Skeletal muscle cell (primary cell): ENCODE data around the gene C19orf44.
"Not testable (repeated sequence)": the region's sequence is repeated elsewhere in the genome, so short reads cannot be mapped to it uniquely, and the experiment has no call there.

ENCODE experiments used
- DNase-seq: peaks from one replicate; pipeline ENCODE4 v3.0.0-alpha.2; 2010; ENCODE audit warnings: low read depth
- H3K4me3 ChIP-seq: 2 replicates; pipeline ENCODE4 v1.5.1; 2011; ENCODE audit warnings: low read depth, mild to moderate bottlenecking, control low read depth, low read length, moderate library complexity

Gene C19orf44

GRCh38 chr19:16512611-16513010 lies 16.4 kb downstream of the C19orf44 start:
- not testable (repeated sequence) for H3K4me3 ChIP-seq, DNase-seq

- no peak for DNase-seq
- H3K4me3 ChIP-seq, result no peak overlapping the region
Measured at GRCh38 chr19:16514383-16515019, 18.3 kb downstream of the C19orf44 start.

GRCh38 chr19:16516381-16516780 lies 20.2 kb downstream of the C19orf44 start:
- no peak overlapping the region for H3K4me3 ChIP-seq
- no peak for DNase-seq

- no peak overlapping the region for H3K4me3 ChIP-seq
- no peak for DNase-seq
Measured at GRCh38 chr19:16516923-16517610, 20.9 kb downstream of the C19orf44 start.

GRCh38 chr19:16518061-16518460 lies 21.9 kb downstream of the C19orf44 start:
- H3K4me3 ChIP-seq, result no peak overlapping the region
- DNase-seq, result no peak

GRCh38 chr19:16518483-16519229 lies 22.5 kb downstream of the C19orf44 start:
- no peak for DNase-seq
- H3K4me3 ChIP-seq, result no peak overlapping the region

GRCh38 chr19:16519230-16519687 lies 23.1 kb downstream of the C19orf44 start:
- H3K4me3 ChIP-seq, result no peak overlapping the region
- no peak for DNase-seq

GRCh38 chr19:16520074-16520973 lies 24.1 kb downstream of the C19orf44 start:
- no peak overlapping the region for H3K4me3 ChIP-seq
- no peak for DNase-seq

GRCh38 chr19:16520986-16521624 lies 24.9 kb downstream of the C19orf44 start:
- DNase-seq, result no peak
- no peak overlapping the region for H3K4me3 ChIP-seq

GRCh38 chr19:16521715-16522289 lies 25.6 kb downstream of the C19orf44 start:
- DNase-seq, result no peak
- H3K4me3 ChIP-seq, result no peak overlapping the region

GRCh38 chr19:16522559-16523377 lies 26.6 kb downstream of the C19orf44 start:
- no peak for DNase-seq

GRCh38 chr19:16524991-16525734 lies 29.0 kb downstream of the C19orf44 start:
- no peak overlapping the region for H3K4me3 ChIP-seq
- no peak for DNase-seq

More at GRCh38 chr19:16522559-16523377, 26.6 kb downstream of the C19orf44 start:
- H3K4me3 ChIP-seq, result no peak overlapping the region

GRCh38 chr19:16525751-16526481 lies 29.7 kb downstream of the C19orf44 start:
- DNase-seq, result no peak
- no peak overlapping the region for H3K4me3 ChIP-seq

- DNase-seq, result no peak
- no peak overlapping the region for H3K4me3 ChIP-seq
Measured at GRCh38 chr19:16527334-16527935, 31.2 kb downstream of the C19orf44 start.

- no peak for DNase-seq
- H3K4me3 ChIP-seq, result no peak overlapping the region
Measured at GRCh38 chr19:16527971-16528521, 31.9 kb downstream of the C19orf44 start.
